Caco-2 (cell line): Measurements from ENCODE around the gene TPX2. TPM values are rescaled to one million over a fixed set of nuclear protein-coding genes. Genes with fewer than 3 reads are reported as not detected.

Experiments
- BruUV-seq: library from RNA; stranded (reverse); fragments of 400-500 nt; replicated peaks from 2 replicates; lab custom pipeline; 2021; lab: Mats Ljungman, UMichigan
- CTCF ChIA-PET: fragments of 300-600 bp; sonication (Branson Sonifier 250); formaldehyde crosslinking; loops from one replicate; lab custom pipeline; 2022; ENCODE audit warnings: antibody characterized with exemption; lab: Charles Lee
- POLR2A ChIA-PET: fragments of 300-600 bp; sonication (Branson Sonifier 250); formaldehyde crosslinking; loops from one replicate; lab custom pipeline; 2022; ENCODE audit warnings: antibody characterized with exemption; lab: Charles Lee
- DNase-seq, 2 experiments: peaks; one replicate each; pipeline versions ENCODE4 v3.0.0 to v3.0.0-alpha.2; 2020 to 2022
- H3K27me3 ChIP-seq: replicated peaks from 2 replicates; pipeline ENCODE4 v1.6.0; 2011; ENCODE audit warnings: low read length; ENCODE audit not compliant: control insufficient read depth, insufficient read depth
- H3K36me3 ChIP-seq: 2 replicates; pipeline ENCODE4 v1.5.1; 2011; ENCODE audit warnings: low read length; ENCODE audit not compliant: control insufficient read depth, insufficient read depth
- H3K4me1 ChIP-seq: fragments of 250-450 bp; sonication (Bioruptor Pico); 2 replicates; pipeline ENCODE4 v1.5.1; 2020; ENCODE audit warnings: mild to moderate bottlenecking
- H3K4me3 ChIP-seq: 2 replicates; pipeline ENCODE4 v1.5.1; 2011; ENCODE audit warnings: low read depth, mild to moderate bottlenecking, control low read depth, low read length
- H3K9me3 ChIP-seq: fragments of 250-450 bp; sonication (Bioruptor Pico); 2 replicates; pipeline ENCODE4 v1.5.1; 2020; ENCODE audit warnings: mild to moderate bottlenecking, moderate library complexity
- H3K27ac Mint-ChIP-seq: one replicate; pipeline ENCODE4 v1.8.0; 2022; ENCODE audit warnings: mixed read lengths; ENCODE audit not compliant: unreplicated experiment
- H3K27me3 Mint-ChIP-seq: one replicate; pipeline ENCODE4 v1.8.0; 2022; ENCODE audit warnings: mixed read lengths; ENCODE audit not compliant: insufficient read depth, unreplicated experiment
- H3K36me3 Mint-ChIP-seq: one replicate; pipeline ENCODE4 v1.8.0; 2022; ENCODE audit warnings: mild to moderate bottlenecking, mixed read lengths; ENCODE audit not compliant: insufficient read depth, unreplicated experiment
- H3K4me1 Mint-ChIP-seq: one replicate; pipeline ENCODE4 v1.8.0; 2022; ENCODE audit warnings: low read depth, mixed read lengths; ENCODE audit not compliant: unreplicated experiment
- H3K4me3 Mint-ChIP-seq: one replicate; pipeline ENCODE4 v1.8.0; 2022; ENCODE audit warnings: mild to moderate bottlenecking, moderate library complexity, mixed read lengths; ENCODE audit not compliant: unreplicated experiment
- H3K9me3 Mint-ChIP-seq: one replicate; pipeline ENCODE4 v1.8.0; 2022; ENCODE audit warnings: mixed read lengths; ENCODE audit not compliant: unreplicated experiment
- intact Hi-C: fragments of 100-400 bp; cut with micrococcal nuclease; formaldehyde crosslinking; loops from one replicate; pipeline ENCODE4 v1.10.0; 2022; ENCODE audit not compliant: unreplicated experiment
- total RNA-seq: library from RNA; stranded (reverse); gene quantifications from 2 replicates; pipeline ENCODE4 v1.2.3, GENCODE V29; 2022
- TF ChIP-seq, protein P1 (sequence below), 2 experiments: fragments of 200-600 bp in 1 of 2; IDR thresholded peaks; 1 replicate in 1 of 2; 2 replicates in 1 of 2; pipeline versions ENCODE4 v1.5.1 to v1.8.0; 2011 to 2022; ENCODE audit warnings: antibody characterized with exemption in 1 of 2, control low read depth in 1 of 2, inconsistent platforms in 1 of 2, low read depth in 1 of 2, low read length in 1 of 2, mild to moderate bottlenecking in 1 of 2, moderate library complexity in 1 of 2; ENCODE audit not compliant: insufficient read depth in 1 of 2, severe bottlenecking in 1 of 2, unreplicated experiment in 1 of 2

Gene TPX2
- total RNA-seq, 1 experiment from 2014 or later = 237 TPM

DNA sequence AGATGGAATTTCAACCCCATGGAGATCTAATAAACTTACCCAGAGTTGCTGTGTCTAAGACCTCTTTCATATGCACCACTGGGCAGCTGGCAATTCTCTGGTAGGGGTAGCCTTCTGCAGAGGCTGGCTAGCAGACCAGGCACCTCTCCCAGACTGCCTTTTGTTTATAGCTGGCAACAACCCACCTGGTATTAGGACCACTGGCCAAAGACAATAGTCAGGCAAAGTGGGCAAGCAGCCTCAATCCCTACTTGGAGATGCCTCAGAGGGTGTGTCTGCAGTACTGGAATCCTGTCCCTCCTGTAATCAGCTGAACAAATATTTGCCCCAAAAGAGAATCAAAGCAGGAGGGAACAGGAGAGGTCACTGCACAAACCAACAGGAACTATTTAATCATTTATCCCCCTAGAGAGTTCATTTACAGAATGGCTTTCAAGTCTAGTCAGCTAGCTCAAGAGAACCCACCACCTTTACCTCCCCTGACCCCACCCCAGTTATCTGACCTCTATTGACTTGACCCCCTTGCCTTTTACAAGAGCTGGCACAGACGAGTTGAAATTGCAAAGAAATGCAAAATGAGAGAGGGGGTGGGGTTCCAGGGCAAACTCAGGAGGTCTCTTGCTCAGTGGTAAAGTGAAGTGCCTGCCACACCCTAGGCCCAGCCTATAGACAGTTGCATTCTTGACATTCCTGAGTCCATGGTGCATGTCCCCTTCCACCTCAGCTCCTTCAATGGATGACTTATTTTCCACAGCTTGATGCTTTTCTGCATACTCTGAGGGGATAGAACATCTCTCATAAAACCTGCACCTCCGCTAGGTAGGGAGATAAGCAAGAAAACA lies 19.2 kb upstream of the TPX2 start:
- no peaks in the 10 kb centered on the region for H3K27me3 Mint-ChIP-seq
- H3K4me1 Mint-ChIP-seq = peaks cover 45% of the 10 kb centered on the region
- ChIA-PET POLR2A (interaction anchor here (0.6 to 6.5 kb wide), 23 partner anchors 9 to 508 kb away, joined by 3 to 178 read pairs (median 10); partner anchors contain the start of genes ID1 and TPX2), CTCF (interaction anchor here (0.6 to 6.4 kb wide), 22 partner anchors 8 to 199 kb away, joined by 3 to 394 read pairs (median 5); partner anchors contain the start of gene TPX2)
- Histone ChIP-seq H3K36me3 (peaks cover 22% of the 10 kb centered on the region), H3K9me3 (no peaks in the 10 kb centered on the region), H3K4me3 (peak overlapping the region; percentile 75), H3K4me1 (peaks cover 46% of the 10 kb centered on the region), H3K27me3 (no peaks in the 10 kb centered on the region)
- peak overlapping the region; percentile 96 for H3K4me3 Mint-ChIP-seq
- DNase-seq = peak; percentile 99 to 100
- H3K36me3 Mint-ChIP-seq = peaks cover 93% of the 10 kb centered on the region
- no peaks in the 10 kb centered on the region for H3K9me3 Mint-ChIP-seq
- BruUV-seq = no TSS peak
- H3K27ac Mint-ChIP-seq = peak overlapping the region; percentile 97
- TF ChIP-seq, protein P1, sequence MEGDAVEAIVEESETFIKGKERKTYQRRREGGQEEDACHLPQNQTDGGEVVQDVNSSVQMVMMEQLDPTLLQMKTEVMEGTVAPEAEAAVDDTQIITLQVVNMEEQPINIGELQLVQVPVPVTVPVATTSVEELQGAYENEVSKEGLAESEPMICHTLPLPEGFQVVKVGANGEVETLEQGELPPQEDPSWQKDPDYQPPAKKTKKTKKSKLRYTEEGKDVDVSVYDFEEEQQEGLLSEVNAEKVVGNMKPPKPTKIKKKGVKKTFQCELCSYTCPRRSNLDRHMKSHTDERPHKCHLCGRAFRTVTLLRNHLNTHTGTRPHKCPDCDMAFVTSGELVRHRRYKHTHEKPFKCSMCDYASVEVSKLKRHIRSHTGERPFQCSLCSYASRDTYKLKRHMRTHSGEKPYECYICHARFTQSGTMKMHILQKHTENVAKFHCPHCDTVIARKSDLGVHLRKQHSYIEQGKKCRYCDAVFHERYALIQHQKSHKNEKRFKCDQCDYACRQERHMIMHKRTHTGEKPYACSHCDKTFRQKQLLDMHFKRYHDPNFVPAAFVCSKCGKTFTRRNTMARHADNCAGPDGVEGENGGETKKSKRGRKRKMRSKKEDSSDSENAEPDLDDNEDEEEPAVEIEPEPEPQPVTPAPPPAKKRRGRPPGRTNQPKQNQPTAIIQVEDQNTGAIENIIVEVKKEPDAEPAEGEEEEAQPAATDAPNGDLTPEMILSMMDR (IDR thresholded peaks at IDR 0.05; ENCODE audit: insufficient read depth in 1 of 2, low read depth in 1 of 2, low read length in 1 of 2, severe bottlenecking in 1 of 2, unreplicated experiment in 1 of 2) = no peak
- intact Hi-C loops = loop anchor here (1.0 kb wide), 7 partner anchors 8 to 147 kb away; no protein-coding TSS in a partner anchor

DNA sequence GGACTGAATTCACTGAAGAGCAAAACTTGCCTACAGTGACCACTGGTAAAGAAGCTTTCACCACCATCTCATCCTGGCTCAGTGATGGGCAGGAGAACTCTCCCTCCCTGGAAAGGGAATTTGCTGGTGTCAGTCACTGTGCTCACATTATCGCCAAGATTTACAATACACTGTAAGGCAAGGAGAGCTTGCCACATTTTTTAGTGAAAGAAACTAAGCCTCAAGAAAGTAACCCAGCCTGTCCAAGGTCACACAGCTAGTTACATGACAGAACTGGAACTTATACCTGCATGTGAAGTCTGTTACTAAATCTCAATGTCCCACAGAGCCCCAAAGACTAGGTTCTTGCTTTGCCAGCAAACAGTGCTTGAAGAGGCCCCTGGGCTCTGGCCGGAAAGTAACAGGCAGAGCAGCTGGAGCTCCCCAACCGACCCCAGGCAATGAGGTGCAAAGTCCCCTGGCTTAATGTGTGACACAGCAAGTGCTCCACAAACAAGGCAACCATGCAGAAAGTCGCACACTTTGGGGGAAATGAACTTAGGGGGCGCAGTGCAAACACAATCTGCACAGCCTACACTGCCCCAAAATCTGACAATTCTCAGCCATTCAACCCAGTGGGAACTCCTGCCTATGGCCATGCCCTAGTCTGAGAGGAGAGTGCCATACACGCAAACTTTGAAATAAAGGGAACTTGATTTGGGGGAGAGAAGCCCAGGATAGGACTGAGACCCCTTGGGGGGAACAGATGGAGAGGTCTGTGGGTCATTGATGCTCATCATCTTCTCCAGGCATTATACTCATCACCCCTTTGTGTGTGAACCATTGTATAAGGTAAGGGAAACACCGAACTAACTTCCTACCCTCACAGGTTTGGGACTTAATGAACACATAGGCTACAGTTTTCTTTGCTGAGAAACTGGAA lies 18.3 kb upstream of the TPX2 start:
- Histone ChIP-seq H3K27me3 (no peaks in the 10 kb centered on the region), H3K4me1 (peaks cover 39% of the 10 kb centered on the region), H3K9me3 (no peaks in the 10 kb centered on the region), H3K4me3 (peak overlapping the region; percentile 75), H3K36me3 (peaks cover 20% of the 10 kb centered on the region)
- Mint-ChIP-seq H3K4me1 (peaks cover 40% of the 10 kb centered on the region), H3K27ac (peak overlapping the region; percentile 97), H3K27me3 (no peaks in the 10 kb centered on the region), H3K36me3 (peaks cover 84% of the 10 kb centered on the region), H3K4me3 (peak overlapping the region; percentile 96), H3K9me3 (no peaks in the 10 kb centered on the region)
- TSS peak; percentile 63 for BruUV-seq
- peak; percentile 80 to 92 for DNase-seq
- CTCF ChIA-PET = interaction anchor here (0.6 to 6.4 kb wide), 24 partner anchors 8 to 199 kb away, joined by 3 to 394 read pairs (median 6); partner anchors contain the start of gene TPX2
- TF ChIP-seq, protein P1 (IDR thresholded peaks at IDR 0.05; ENCODE audit: insufficient read depth in 1 of 2, low read depth in 1 of 2, low read length in 1 of 2, severe bottlenecking in 1 of 2, unreplicated experiment in 1 of 2) = peak; percentile 18 to 25
- intact Hi-C loops = loop anchor here (1.0 kb wide), 7 partner anchors 8 to 147 kb away; no protein-coding TSS in a partner anchor
- POLR2A ChIA-PET = interaction anchor here (0.6 to 6.5 kb wide), 22 partner anchors 10 to 507 kb away, joined by 3 to 178 read pairs (median 18); partner anchors contain the start of genes ID1 and TPX2
